Right hindlimb (tissue), 1 donor: Measurements from ENCODE around the gene MCCC1.
"Not testable (repeated sequence)": the region's sequence is repeated elsewhere in the genome, so short reads cannot be mapped to it uniquely, and the experiment has no call there.

Source experiments
- DNase-seq: peaks from one replicate; pipeline ENCODE4 v3.0.0-alpha.2; 2018

MCCC1 gene

DNA sequence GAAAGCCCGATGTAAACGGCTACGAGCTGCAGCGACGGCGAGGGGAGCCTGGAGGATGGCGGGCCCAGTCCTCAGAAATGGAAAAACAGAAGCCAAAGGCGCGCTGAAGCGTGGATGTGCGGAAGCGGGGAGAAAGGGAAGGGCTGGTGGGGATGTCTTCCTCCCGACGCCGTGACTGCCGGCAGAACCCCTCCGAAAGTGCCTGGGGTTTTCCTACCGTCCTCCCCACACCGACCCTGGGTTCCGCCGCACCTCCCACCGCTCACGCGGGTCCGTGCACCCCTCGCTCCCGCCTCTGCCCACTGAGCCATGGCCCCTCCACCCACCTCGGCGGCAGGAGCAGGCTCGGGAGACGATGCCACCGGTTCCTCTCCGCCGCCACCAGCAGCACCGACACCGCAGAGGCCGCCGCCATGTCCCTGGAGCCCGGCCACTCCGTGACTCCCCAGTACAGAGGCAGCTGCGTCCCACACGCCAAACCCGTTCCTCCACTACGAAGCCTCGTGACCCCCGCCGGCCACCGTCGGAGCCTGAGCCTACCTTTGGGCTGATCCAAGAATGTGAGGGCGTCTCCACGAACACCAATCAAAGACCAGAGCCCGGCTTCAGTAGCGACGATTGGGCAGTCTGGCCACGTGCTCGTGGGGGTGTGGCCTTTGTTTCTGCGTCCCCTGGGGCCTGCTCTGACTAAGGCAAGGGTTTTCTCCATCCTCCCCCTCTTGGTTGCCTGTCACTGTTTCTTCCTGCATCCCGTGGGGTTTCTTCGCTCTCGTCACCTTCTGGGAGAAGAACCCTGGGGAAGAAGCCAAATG, at the start of gene MCCC1:
TSS of gene MCCC1 (minus strand) at position 471 of the 812 bp plus-strand sequence. CDS start at position 415, 56 bp downstream.
- peak; percentile 97 for DNase-seq

- no peak for DNase-seq
Observed at GRCh38 chr3:183148056-183148455, 48.8 kb upstream of the MCCC1 start.

DNA sequence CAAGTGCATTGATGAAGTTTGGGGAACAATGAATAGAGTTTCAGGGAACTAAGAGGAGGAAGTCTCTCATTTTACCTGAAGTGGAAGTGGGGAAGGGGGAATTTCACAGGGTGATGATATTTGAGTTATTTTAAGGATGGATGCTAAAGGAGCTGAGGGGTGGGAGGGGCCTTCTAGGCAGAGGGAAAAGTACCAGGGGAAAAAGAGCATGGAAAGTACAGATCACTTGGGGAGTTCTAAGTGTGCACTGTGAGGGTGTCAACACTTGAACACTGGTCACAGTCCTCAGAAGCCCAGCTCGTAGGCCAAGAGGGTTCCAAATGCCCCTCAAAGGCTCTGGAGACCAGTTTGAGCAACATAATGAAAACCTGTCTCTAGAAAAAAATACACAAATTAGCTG, 45.1 kb upstream of the MCCC1 start:
- no peak for DNase-seq

DNA sequence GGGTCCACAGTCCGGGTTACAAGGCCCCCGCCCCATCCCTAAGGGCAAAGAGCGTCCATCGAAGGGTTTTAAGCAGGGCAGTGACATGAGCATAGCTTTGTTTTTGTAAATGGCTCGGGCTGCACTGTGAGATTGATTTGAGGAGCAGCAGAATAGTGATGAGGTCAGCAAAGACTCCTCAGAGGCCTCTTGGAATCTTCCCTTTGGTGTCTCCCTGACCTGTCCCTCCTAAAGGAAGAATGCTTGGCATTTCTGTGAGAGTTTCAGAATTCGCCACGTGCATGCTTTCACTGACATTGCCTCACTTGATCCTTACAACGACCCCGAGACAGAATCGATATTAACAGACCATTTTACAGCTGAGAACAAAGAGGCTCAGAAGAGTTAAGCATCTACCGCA, 42.9 kb upstream of the MCCC1 start:
- DNase-seq: no peak

- DNase-seq: no peak
Observed at GRCh38 chr3:183134844-183135243, 35.5 kb upstream of the MCCC1 start.

DNA sequence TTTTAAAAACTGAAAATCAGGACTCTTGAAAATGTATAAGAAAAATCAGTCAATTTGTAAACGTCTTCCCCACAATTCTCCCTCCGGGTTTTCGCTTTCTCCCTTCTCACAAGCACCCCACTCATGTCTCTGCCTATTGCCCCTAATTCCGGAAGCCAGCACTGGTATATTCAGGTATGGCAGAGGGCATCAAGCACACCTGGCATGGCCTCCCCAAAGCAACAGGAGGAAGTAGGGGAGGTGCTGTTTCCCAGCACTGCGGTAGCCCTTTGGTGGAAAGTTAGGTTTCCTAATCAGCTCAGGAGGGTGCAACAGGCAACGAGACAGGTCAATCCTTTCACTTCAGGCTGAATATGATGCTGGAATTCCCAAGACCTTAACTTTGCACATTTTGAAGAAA, 33.1 kb upstream of the MCCC1 start:
- no peak for DNase-seq

GRCh38 chr3:183131735-183132134, 32.4 kb upstream of the MCCC1 start:
- no peak for DNase-seq

DNA sequence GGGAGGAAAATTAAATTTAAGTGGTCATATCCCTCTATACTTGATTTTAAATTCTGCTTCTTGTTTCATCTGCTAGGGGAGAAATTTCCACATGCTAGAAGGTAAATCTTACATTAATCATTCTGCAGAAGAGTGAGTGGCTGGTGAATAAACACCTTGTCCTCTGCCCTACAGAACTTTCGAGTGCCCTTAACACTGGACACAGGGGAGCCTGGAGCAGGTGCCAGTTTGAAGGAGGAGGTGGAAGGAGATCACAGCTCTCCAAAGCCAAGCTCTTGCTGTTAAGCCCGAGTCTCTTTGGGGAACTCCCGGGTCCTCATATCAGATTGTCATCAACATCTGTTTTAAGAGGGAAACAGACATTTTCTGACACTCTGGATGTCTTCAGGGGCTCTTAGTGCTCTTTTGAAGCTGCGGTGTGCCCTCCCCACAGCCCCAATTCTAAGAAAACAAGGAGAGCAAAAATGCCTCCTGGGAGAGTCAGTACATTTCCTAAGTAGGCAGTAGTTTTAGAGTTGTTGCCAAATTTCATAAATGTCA, 32.0 kb upstream of the MCCC1 start:
- DNase-seq: no peak

GRCh38 chr3:183129243-183129642, 29.9 kb upstream of the MCCC1 start:
- no peak for DNase-seq

DNA sequence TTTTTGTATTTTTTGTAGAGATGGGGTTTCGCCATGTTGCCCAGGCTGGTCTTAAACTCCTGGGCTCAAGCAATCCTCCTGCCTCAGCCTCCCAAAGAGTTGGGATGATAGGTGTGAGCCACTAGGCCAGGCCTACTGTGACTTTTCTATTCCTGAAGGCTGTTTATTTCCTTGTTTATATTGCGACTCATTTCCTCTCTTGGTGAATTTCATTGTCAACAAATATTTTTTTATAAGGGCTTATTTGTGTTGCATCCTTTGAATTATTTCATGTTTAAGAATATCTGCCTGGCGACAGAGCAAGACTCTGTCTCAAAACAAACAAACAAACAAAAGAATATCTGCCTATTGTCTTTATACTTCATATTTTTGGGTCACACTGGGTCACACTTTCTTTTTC, 29.4 kb upstream of the MCCC1 start:
- DNase-seq: no peak

DNA sequence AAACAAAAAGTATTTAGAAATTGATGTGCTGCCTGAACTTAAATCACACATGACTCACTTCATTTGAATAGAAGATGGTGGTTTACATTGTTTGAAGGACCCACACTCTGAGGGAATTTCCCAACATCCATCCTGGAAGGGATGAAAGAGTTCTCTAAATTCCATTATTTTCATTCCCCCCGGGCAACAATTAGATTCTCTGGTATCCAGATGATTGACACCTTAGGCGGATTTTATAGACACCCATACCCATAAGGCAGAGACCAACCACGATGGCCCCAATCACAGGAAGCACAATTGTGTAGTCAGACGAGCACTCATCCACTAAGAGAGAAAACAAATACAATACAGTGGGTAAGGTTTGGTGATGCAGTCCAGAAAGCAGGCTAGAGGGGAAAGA, 24.6 kb upstream of the MCCC1 start:
- no peak for DNase-seq

DNA sequence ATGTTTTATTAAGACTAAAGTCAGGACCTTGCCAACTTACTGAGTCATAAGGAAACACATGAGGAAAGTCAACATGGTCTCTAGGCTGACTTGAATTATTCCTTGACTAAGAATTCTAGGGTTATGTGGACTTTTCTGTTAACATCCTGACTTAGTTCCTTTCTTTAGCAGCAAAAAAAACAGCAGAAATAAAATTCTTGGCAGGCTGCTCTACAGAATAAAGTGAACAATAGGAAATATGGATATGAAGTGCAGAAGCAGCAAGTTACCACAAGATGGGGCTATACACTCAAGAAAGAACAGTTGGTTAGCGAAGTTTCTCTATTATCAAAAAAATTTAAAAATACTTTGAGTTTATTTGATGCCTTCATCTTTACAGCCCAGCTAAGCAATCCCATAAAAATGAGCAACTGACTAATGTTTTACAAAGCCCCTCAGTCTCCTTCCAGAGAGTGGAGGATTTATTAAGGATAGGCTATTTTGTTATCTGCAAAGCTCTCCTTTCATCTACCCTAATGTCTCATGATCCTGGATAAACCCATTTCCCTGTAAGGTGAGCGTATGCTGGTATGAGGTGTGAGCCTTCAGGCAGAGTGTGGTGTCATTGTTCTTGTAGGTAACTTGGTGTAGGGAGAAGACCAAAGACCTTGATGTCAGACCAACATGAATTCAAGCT, 23.1 kb upstream of the MCCC1 start:
- DNase-seq: no peak

GRCh38 chr3:183120538-183121215, 21.4 kb upstream of the MCCC1 start:
- no peak for DNase-seq

GRCh38 chr3:183117056-183117455, 17.8 kb upstream of the MCCC1 start:
- no peak for DNase-seq

- peak; percentile 73 for DNase-seq
Observed at GRCh38 chr3:183116025-183116614, 16.8 kb upstream of the MCCC1 start.

DNA sequence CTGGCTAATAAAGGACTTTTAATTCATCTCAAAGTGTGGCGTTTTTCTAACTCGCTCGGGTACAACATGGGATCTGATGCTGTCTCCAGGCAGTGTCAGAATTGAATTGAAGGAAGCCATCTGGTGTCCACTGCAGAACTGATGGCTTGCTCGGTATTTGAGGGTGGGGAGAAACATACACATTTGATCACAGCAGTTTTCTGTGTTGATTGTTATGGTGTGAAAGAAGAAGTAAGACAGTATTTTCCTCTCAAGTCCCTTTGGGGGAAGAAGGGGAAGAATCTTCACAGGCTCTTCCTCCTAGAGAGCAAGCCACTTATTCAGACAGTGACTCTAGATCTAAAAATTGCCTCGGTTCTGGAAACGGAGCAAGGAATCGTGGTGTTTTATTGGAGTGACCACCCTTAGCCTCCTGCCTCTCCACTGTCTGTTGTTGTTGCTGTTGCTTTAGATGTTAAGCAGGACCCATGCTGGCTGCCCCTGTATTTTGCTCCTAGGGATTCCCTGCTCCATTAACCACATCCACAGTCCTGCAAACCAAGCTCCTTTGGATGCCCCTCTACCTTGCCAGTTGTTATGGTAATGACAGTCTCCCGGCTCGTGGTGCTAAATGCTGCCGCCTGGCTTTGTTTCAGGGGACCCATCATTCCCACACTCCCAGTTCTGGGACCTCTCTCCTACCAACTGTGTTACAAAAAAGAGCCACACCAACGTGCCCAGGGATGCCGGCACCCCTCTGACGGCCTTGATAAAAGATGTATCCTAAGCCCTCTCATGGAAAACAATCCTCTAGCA, 15.3 kb upstream of the MCCC1 start:
- DNase-seq: no peak

DNA sequence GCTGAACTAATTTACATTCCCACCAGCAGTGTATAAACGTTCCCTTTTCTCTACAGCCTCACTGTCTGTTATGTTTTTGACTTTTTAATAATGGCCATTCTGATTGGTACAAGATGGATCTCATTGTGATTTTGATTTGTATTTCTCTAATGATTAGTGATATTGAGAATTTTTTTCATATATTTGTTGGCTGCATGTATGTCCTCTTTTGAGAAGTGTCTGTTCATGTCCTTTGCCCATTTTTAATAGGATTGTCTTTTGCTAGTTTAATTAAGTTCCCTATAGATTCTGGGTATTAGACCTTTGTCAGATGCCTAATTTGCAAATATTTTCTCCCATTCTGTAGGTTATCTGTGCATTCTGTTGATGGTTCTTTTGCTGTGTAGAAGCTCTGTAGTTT, 10.6 kb upstream of the MCCC1 start:
- not testable (repeated sequence) for DNase-seq

- no peak for DNase-seq
Observed at GRCh38 chr3:183108470-183108869, 9.2 kb upstream of the MCCC1 start.

- no peak for DNase-seq
Observed at GRCh38 chr3:183108001-183108449, 8.7 kb upstream of the MCCC1 start.

- DNase-seq: not testable (repeated sequence)
Observed at GRCh38 chr3:183107372-183107771, 8.1 kb upstream of the MCCC1 start.

DNA sequence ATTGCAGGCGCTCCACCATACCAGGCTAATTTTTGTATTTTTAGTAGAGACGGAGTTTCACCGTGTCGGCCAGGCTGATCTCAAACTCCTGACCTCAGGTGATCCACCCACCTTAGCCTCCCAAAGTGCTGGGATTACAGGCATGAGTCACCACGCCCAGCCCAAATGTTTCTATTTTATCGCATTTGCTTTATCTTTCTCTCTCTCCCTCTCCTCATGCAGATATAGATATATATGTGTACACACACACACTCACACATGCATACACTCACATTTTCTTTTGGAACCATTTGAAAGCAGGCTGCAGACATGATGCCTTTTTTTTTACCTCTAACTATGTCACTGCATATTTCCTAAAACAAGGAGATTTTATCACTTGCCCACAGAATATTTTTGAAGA, 7.3 kb upstream of the MCCC1 start:
- no peak for DNase-seq

DNA sequence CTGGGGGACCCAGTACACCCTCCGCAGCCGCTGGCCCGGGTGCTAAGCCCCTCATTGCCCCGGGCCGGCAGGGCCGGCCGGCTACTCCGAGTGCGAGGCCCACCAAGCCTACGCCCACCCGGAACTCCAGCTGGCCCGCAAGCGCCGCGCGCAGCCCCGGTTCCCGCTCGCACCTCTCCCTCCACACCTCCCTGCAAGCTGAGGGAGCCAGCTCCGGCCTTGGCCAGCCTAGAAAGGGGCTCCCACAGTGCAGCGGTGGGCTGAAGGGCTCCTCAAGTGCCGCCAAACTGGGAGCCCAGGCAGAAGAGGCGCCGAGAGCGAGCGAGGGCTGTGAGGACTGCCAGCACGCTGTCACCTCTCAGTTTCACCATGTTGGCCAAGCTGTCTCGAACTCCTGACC, 4.7 kb upstream of the MCCC1 start:
- DNase-seq: not testable (repeated sequence)
